Osteoblast (primary cell): ENCODE measurements around the gene SBNO2. TPM values are rescaled to one million over a fixed set of nuclear protein-coding genes. Genes with fewer than 3 reads are reported as not detected.
A peak's percentile ranks its signal among the peaks of the same experiment; 100 is the strongest.

Experiments
- DNase-seq: peaks from one replicate; pipeline ENCODE4 v3.0.0; 2011; ENCODE audit warnings: low spot score, mixed read lengths; ENCODE audit not compliant: insufficient read length; ENCODE audit errors: missing footprints
- H2AFZ ChIP-seq: 2 replicates; pipeline ENCODE4 v1.6.0; 2011; ENCODE audit warnings: mild to moderate bottlenecking, low read length
- H3K27ac ChIP-seq: 2 replicates; pipeline ENCODE4 v1.5.1; 2011; ENCODE audit warnings: mild to moderate bottlenecking, low read depth, low read length, moderate library complexity
- H3K27me3 ChIP-seq: 2 replicates; pipeline ENCODE4 v1.6.0; 2012; ENCODE audit warnings: mild to moderate bottlenecking, control low read depth, inconsistent platforms, low read length, moderate library complexity; ENCODE audit not compliant: insufficient read depth
- H3K36me3 ChIP-seq: 2 replicates; pipeline ENCODE4 v1.5.1; 2011; ENCODE audit warnings: mild to moderate bottlenecking, low read length, control low read depth, moderate library complexity; ENCODE audit not compliant: insufficient read depth
- H3K4me1 ChIP-seq: 2 replicates; pipeline ENCODE4 v1.5.1; 2011; ENCODE audit warnings: mild to moderate bottlenecking, low read length, control low read depth, moderate library complexity; ENCODE audit not compliant: insufficient read depth
- H3K4me2 ChIP-seq: 2 replicates; pipeline ENCODE4 v1.6.0; 2011; ENCODE audit warnings: mild to moderate bottlenecking, low read length; ENCODE audit not compliant: insufficient read depth
- H3K4me3 ChIP-seq: fragments of 200-600 bp; sonication (generic); 3 replicates; pipeline ENCODE4 v1.5.1; 2012; ENCODE audit warnings: mild to moderate bottlenecking, low read length, inconsistent platforms; ENCODE audit not compliant: insufficient read depth
- H3K79me2 ChIP-seq: 2 replicates; pipeline ENCODE4 v1.6.0; 2012; ENCODE audit warnings: mild to moderate bottlenecking, low read length, control low read depth, inconsistent platforms; ENCODE audit not compliant: insufficient read depth
- H3K9me3 ChIP-seq: 2 replicates; pipeline ENCODE4 v1.5.1; 2011; ENCODE audit warnings: low read depth, low read length, control low read depth
- H4K20me1 ChIP-seq: 2 replicates; pipeline ENCODE4 v1.6.0; 2012; ENCODE audit warnings: mild to moderate bottlenecking, low read length, control low read depth; ENCODE audit not compliant: insufficient read depth
- CTCF ChIP-seq: IDR thresholded peaks from 2 replicates; pipeline ENCODE4 v1.5.1; 2011; ENCODE audit warnings: mild to moderate bottlenecking, low read depth, low read length, moderate library complexity; ENCODE audit errors: extremely low read depth
- total RNA-seq: library from RNA; depleted of rRNA; stranded (reverse); fragments of >200 nt; gene quantifications from 2 replicates; pipeline ENCODE4 v1.2.3, GENCODE V29; 2012

Gene SBNO2
- total RNA-seq, 1 donor, result 69.1 TPM

- no peak for DNase-seq
- Histone ChIP-seq H3K27me3 (no peaks in the 10 kb centered on the region), H3K27ac (peak overlapping the region; percentile 91), H3K9me3 (no peaks in the 10 kb centered on the region), H3K4me1 (peaks cover 39% of the 10 kb centered on the region), H2AFZ (no peak overlapping the region), H3K36me3 (peaks cover 5% of the 10 kb centered on the region), H3K4me2 (peak overlapping the region; percentile 67), H3K79me2 (peaks cover 89% of the 10 kb centered on the region), H4K20me1 (peaks cover 44% of the 10 kb centered on the region), H3K4me3 (peak overlapping the region; percentile 45)
- no peak for TF ChIP-seq CTCF
Observed at GRCh38 chr19:1169411-1169791, 4.7 kb downstream of the SBNO2 start.

GRCh38 chr19:1168572-1169410 is 5.3 kb downstream of the SBNO2 start:
- H3K9me3 ChIP-seq, result no peaks in the 10 kb centered on the region
- H3K27ac ChIP-seq, result peak overlapping the region; percentile 91

GRCh38 chr19:1167687-1168571 is 6.1 kb downstream of the SBNO2 start:
- H3K4me3 ChIP-seq, result peak overlapping the region; percentile 45
- no peaks in the 10 kb centered on the region for H3K27me3 ChIP-seq
- peaks cover 39% of the 10 kb centered on the region for H3K4me1 ChIP-seq
- DNase-seq, result no peak
- H3K4me2 ChIP-seq, result peak overlapping the region; percentile 67
- no peaks in the 10 kb centered on the region for H3K9me3 ChIP-seq
- H3K79me2 ChIP-seq, result peaks cover 92% of the 10 kb centered on the region
- H4K20me1 ChIP-seq, result peaks cover 49% of the 10 kb centered on the region
- H3K27ac ChIP-seq, result peak overlapping the region; percentile 91
- peaks cover 5% of the 10 kb centered on the region for H3K36me3 ChIP-seq
- no peak overlapping the region for H2AFZ ChIP-seq
- no peak for TF ChIP-seq CTCF

More at GRCh38 chr19:1168572-1169410, 5.3 kb downstream of the SBNO2 start:
- H3K4me3 ChIP-seq, result peak overlapping the region; percentile 45
- no peaks in the 10 kb centered on the region for H3K27me3 ChIP-seq
- peaks cover 92% of the 10 kb centered on the region for H3K79me2 ChIP-seq
- no peak overlapping the region for H2AFZ ChIP-seq
- peak overlapping the region; percentile 67 for H3K4me2 ChIP-seq
- H3K36me3 ChIP-seq, result peaks cover 5% of the 10 kb centered on the region
- no peak for TF ChIP-seq CTCF
- peaks cover 39% of the 10 kb centered on the region for H3K4me1 ChIP-seq
- H4K20me1 ChIP-seq, result peaks cover 44% of the 10 kb centered on the region
- DNase-seq, result peak; percentile 99
